ENCODE data around the gene KLF9.

KLF9 gene

DNA sequence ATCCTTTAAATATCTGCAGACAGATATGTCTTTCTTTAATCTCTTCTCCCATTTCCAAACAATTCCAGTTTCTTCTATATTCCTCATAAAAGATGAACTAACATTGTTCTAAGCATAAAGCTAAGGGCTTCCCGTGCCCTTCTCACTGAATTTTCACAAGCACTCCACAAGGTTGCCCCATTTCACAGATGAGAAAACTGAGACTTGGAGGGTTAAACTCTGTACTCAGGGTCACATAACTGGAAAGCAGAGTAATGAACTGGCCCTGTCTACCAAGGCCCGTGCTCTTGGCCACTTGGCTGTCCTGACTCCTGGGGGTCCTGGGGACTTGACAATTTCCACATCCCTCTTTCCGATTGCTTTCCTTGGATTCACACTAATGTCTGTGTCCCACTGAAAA, 25.3 kb downstream of the KLF9 start:
- no peak for TF ChIP-seq CTCF (IDR thresholded peaks at IDR 0.05; ENCODE audit: poor library complexity, severe bottlenecking)
- H3K27me3 ChIP-seq (ENCODE audit: insufficient read depth, poor library complexity, severe bottlenecking), result no peaks in the 10 kb centered on the region

DNA sequence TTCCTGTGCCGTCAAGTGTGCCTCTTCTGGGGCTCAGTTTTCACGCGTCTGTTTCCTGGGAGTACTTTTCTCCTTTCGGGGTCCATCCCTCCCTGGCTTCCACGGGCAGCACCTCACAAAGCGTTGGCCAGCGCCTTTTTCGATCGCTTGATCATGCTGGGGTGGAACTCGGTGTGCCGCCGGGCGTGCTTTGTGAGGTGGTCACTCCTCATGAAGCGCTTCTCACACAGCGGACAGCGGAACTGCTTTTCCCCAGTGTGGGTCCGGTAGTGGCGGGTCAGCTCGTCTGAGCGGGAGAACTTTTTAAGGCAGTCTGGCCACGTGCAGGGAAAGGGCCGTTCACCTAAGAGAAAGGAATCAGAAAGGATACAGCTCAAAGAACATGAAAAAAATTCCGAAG, 26.8 kb downstream of the KLF9 start:
- ATAC-seq (ENCODE audit: low read depth), result no peak

More for the DNA sequence above, 25.3 kb downstream of the KLF9 start:
- Histone ChIP-seq H3K27ac (ENCODE audit: poor library complexity, severe bottlenecking) (no peak overlapping the region), H3K4me3 (ENCODE audit: severe bottlenecking) (no peak overlapping the region), H3K4me1 (ENCODE audit: insufficient read depth, poor library complexity, severe bottlenecking) (peaks cover 14% of the 10 kb centered on the region), H3K9me3 (ENCODE audit: severe bottlenecking) (no peaks in the 10 kb centered on the region), H3K36me3 (ENCODE audit: low read depth) (peaks cover 34% of the 10 kb centered on the region)
- ATAC-seq (ENCODE audit: low read depth) (no peak), DNase-seq (ENCODE audit: low spot score) (no peak)

GRCh38 chr9:70385426-70385825, 29.0 kb downstream of the KLF9 start:
- no peak for TF ChIP-seq CTCF (IDR thresholded peaks at IDR 0.05; ENCODE audit: poor library complexity, severe bottlenecking)
- Histone ChIP-seq H3K27ac (ENCODE audit: poor library complexity, severe bottlenecking) (no peak overlapping the region), H3K36me3 (ENCODE audit: low read depth) (peaks cover 38% of the 10 kb centered on the region), H3K4me3 (ENCODE audit: severe bottlenecking) (no peak overlapping the region), H3K4me1 (ENCODE audit: insufficient read depth, poor library complexity, severe bottlenecking) (no peaks in the 10 kb centered on the region), H3K27me3 (ENCODE audit: insufficient read depth, poor library complexity, severe bottlenecking) (no peaks in the 10 kb centered on the region), H3K9me3 (ENCODE audit: severe bottlenecking) (no peaks in the 10 kb centered on the region)
- DNase-seq (ENCODE audit: low spot score) (no peak), ATAC-seq (ENCODE audit: low read depth) (no peak)

More for the DNA sequence above, 26.8 kb downstream of the KLF9 start:
- no peak for TF ChIP-seq CTCF (IDR thresholded peaks at IDR 0.05; ENCODE audit: poor library complexity, severe bottlenecking)
- no peak for DNase-seq (ENCODE audit: low spot score)
- no peak overlapping the region for H3K4me3 ChIP-seq (ENCODE audit: severe bottlenecking)
- H3K9me3 ChIP-seq (ENCODE audit: severe bottlenecking), result no peaks in the 10 kb centered on the region
- H3K4me1 ChIP-seq (ENCODE audit: insufficient read depth, poor library complexity, severe bottlenecking), result peaks cover 14% of the 10 kb centered on the region
- H3K36me3 ChIP-seq (ENCODE audit: low read depth), result peaks cover 38% of the 10 kb centered on the region
- H3K27ac ChIP-seq (ENCODE audit: poor library complexity, severe bottlenecking), result no peak overlapping the region
- no peaks in the 10 kb centered on the region for H3K27me3 ChIP-seq (ENCODE audit: insufficient read depth, poor library complexity, severe bottlenecking)

DNA sequence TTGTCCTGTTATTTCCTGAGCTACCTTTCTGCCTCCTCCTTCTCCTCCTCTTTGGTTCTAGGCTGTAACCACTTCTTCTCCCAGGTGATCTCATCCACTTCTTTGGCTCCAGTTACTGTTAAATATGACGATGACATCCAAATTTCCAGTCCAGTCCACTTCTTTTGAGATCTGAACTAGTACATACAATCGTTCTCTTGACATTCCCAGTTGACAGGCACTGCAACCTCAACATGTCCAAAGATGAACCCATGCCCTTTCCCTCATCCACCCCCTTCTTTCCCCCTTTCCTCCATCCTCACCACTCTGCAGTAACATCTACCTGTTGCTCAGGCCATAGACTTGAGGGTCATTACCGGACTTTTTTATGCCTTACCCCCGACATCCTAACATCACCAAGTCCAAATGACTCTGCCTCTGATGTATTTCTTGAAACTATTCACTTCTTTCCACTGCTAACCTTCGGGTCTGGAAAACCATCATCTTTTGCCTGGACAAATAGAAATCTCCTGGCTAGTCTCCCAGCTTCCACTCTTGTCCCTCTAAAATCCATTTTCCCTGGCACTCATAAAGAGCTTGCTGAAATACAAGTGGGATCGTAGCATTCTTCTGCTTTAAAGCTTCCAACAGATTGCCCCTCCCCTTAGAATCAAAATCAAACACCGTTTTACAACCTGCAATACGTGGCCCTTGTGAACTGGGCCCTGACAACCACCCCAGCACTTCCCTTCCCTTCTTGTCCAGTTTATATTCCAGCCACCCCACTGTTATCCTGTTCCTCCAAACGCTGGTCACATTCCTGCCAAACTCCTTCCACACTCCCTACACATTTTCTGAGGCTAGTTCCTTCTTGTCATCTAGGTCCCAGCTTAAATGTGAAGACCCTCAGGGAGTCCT, 31.5 kb downstream of the KLF9 start:
- no peak for DNase-seq (ENCODE audit: low spot score)
- Histone ChIP-seq H3K4me1 (ENCODE audit: insufficient read depth, poor library complexity, severe bottlenecking) (no peaks in the 10 kb centered on the region), H3K4me3 (ENCODE audit: severe bottlenecking) (no peak overlapping the region), H3K27ac (ENCODE audit: poor library complexity, severe bottlenecking) (no peak overlapping the region), H3K27me3 (ENCODE audit: insufficient read depth, poor library complexity, severe bottlenecking) (no peaks in the 10 kb centered on the region), H3K36me3 (ENCODE audit: low read depth) (peaks cover 38% of the 10 kb centered on the region), H3K9me3 (ENCODE audit: severe bottlenecking) (no peaks in the 10 kb centered on the region)
- ATAC-seq (ENCODE audit: low read depth), result no peak
- TF ChIP-seq CTCF (IDR thresholded peaks at IDR 0.05; ENCODE audit: poor library complexity, severe bottlenecking), result no peak

All from RWPE2 (cell line).